Uterus (tissue), 2 donors: Measurements from ENCODE around the gene PSMB5.

Source experiments
- CTCF ChIP-seq, 4 experiments: fragments of 200-600 bp in 2 of 4; fragments of 450-650 bp in 2 of 4; sonication (generic) in 2 of 4; IDR thresholded peaks; one replicate each; pipeline ENCODE4 v1.5.1; 2016 to 2019; ENCODE audit warnings: antibody characterized with exemption in 4 of 4, mild to moderate bottlenecking in 2 of 4, moderate library complexity in 1 of 4
- POLR2A ChIP-seq, 2 donors: fragments of 450-650 bp; IDR thresholded peaks; one replicate each; pipeline ENCODE4 v1.6.1; 2016; ENCODE audit warnings: antibody characterized with exemption in 2 of 2, mild to moderate bottlenecking in 1 of 2, moderate library complexity in 1 of 2

GRCh38 chr14:22982477-22983245, 52.0 kb downstream of the PSMB5 start, which contains the start of gene AJUBA:
- peak in 1 of 2 donors; percentile 54 for TF ChIP-seq POLR2A (IDR thresholded peaks at IDR 0.05)
- TF ChIP-seq CTCF (IDR thresholded peaks at IDR 0.05): no peak
